ENCODE measurements around the gene ZDHHC9. TPM values are rescaled to one million over a fixed set of nuclear protein-coding genes. Genes with fewer than 3 reads are reported as not detected.

The ZDHHC9 gene
- total and polyA plus RNA-seq, 9 of the 15 experiments (the other 6 are each of a cell fraction or from before 2014, with no cell fraction given) = 6.8 to 22.4 (median 9.1) TPM

- TF ChIP-seq, protein P1, sequence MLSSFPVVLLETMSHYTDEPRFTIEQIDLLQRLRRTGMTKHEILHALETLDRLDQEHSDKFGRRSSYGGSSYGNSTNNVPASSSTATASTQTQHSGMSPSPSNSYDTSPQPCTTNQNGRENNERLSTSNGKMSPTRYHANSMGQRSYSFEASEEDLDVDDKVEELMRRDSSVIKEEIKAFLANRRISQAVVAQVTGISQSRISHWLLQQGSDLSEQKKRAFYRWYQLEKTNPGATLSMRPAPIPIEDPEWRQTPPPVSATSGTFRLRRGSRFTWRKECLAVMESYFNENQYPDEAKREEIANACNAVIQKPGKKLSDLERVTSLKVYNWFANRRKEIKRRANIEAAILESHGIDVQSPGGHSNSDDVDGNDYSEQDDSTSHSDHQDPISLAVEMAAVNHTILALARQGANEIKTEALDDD (IDR thresholded peaks at IDR 0.05) = peak; percentile 57
- TF ChIP-seq CBX5 (IDR thresholded peaks at IDR 0.05; ENCODE audit: borderline replicate concordance, low read depth) (no peak), ELF2 (CRISPR knock-in tag; IDR thresholded peaks at IDR 0.05) (no peak), ETV5 (CRISPR knock-in tag; IDR thresholded peaks at IDR 0.05; ENCODE audit: low read depth) (no peak), CTCF (IDR thresholded peaks at IDR 0.05 in 2 of 3, conservative IDR thresholded peaks at IDR 0.05 in 1 of 3; ENCODE audit: insufficient read depth in 2 of 3, low read depth in 1 of 3, low read length in 3 of 3) (no peak), ZNF780A (CRISPR knock-in tag; IDR thresholded peaks at IDR 0.05) (no peak), FOXK2 (conservative IDR thresholded peaks at IDR 0.05 in 1 of 2, IDR thresholded peaks at IDR 0.05 in 1 of 2; ENCODE audit: low read depth in 2 of 2) (no peak), CEBPB (tag; IDR thresholded peaks at IDR 0.05) (peak; percentile 25), PURB (CRISPR knock-in tag; IDR thresholded peaks at IDR 0.05; ENCODE audit: low read depth) (no peak), FOXJ3 (CRISPR knock-in tag; IDR thresholded peaks at IDR 0.05) (no peak), POU5F1 (IDR thresholded peaks at IDR 0.05; ENCODE audit: borderline replicate concordance, low read depth, low read length, partially characterized antibody) (no peak), ZNF655 (CRISPR knock-in tag; IDR thresholded peaks at IDR 0.05) (no peak), ZNF668 (CRISPR knock-in tag; IDR thresholded peaks at IDR 0.05) (no peak), C11orf30 (IDR thresholded peaks at IDR 0.05; ENCODE audit: low read depth) (peak; percentile 68), TCFL5 (CRISPR knock-in tag; conservative IDR thresholded peaks at IDR 0.05) (no peak), ZFP1 (CRISPR knock-in tag; IDR thresholded peaks at IDR 0.05) (no peak)
- TF ChIP-seq, protein P2, sequence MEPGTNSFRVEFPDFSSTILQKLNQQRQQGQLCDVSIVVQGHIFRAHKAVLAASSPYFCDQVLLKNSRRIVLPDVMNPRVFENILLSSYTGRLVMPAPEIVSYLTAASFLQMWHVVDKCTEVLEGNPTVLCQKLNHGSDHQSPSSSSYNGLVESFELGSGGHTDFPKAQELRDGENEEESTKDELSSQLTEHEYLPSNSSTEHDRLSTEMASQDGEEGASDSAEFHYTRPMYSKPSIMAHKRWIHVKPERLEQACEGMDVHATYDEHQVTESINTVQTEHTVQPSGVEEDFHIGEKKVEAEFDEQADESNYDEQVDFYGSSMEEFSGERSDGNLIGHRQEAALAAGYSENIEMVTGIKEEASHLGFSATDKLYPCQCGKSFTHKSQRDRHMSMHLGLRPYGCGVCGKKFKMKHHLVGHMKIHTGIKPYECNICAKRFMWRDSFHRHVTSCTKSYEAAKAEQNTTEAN (CRISPR knock-in tag; IDR thresholded peaks at IDR 0.05) = no peak
- TF ChIP-seq, protein P3, sequence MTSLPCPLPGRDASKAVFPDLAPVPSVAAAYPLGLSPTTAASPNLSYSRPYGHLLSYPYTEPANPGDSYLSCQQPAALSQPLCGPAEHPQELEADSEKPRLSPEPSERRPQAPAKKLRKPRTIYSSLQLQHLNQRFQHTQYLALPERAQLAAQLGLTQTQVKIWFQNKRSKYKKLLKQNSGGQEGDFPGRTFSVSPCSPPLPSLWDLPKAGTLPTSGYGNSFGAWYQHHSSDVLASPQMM (CRISPR knock-in tag; IDR thresholded peaks at IDR 0.05) = no peak
- TF ChIP-seq, protein P4, sequence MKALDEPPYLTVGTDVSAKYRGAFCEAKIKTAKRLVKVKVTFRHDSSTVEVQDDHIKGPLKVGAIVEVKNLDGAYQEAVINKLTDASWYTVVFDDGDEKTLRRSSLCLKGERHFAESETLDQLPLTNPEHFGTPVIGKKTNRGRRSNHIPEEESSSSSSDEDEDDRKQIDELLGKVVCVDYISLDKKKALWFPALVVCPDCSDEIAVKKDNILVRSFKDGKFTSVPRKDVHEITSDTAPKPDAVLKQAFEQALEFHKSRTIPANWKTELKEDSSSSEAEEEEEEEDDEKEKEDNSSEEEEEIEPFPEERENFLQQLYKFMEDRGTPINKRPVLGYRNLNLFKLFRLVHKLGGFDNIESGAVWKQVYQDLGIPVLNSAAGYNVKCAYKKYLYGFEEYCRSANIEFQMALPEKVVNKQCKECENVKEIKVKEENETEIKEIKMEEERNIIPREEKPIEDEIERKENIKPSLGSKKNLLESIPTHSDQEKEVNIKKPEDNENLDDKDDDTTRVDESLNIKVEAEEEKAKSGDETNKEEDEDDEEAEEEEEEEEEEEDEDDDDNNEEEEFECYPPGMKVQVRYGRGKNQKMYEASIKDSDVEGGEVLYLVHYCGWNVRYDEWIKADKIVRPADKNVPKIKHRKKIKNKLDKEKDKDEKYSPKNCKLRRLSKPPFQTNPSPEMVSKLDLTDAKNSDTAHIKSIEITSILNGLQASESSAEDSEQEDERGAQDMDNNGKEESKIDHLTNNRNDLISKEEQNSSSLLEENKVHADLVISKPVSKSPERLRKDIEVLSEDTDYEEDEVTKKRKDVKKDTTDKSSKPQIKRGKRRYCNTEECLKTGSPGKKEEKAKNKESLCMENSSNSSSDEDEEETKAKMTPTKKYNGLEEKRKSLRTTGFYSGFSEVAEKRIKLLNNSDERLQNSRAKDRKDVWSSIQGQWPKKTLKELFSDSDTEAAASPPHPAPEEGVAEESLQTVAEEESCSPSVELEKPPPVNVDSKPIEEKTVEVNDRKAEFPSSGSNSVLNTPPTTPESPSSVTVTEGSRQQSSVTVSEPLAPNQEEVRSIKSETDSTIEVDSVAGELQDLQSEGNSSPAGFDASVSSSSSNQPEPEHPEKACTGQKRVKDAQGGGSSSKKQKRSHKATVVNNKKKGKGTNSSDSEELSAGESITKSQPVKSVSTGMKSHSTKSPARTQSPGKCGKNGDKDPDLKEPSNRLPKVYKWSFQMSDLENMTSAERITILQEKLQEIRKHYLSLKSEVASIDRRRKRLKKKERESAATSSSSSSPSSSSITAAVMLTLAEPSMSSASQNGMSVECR (CRISPR knock-in tag; IDR thresholded peaks at IDR 0.05) = no peak
Observed at GRCh38 chrX:129836827-129837226, 6.9 kb downstream of the ZDHHC9 start (continued).

Measured in K562 (cell line).